GM10847 (cell line): ENCODE results near the gene RPS23.

Experiments used
- POLR2A ChIP-seq: IDR thresholded peaks from 2 replicates; pipeline ENCODE4 v1.6.1; 2011; ENCODE audit not compliant: insufficient read length; ENCODE audit errors: extremely low read depth

The RPS23 gene

GRCh38 chr5:82277987-82278710 lies at the start of gene RPS23:
Gene RPS23, minus strand, starts transcription at chr5:82278354. Its CDS starts 31 bp downstream, at chr5:82278323.
- peak; percentile 95 for TF ChIP-seq POLR2A

DNA sequence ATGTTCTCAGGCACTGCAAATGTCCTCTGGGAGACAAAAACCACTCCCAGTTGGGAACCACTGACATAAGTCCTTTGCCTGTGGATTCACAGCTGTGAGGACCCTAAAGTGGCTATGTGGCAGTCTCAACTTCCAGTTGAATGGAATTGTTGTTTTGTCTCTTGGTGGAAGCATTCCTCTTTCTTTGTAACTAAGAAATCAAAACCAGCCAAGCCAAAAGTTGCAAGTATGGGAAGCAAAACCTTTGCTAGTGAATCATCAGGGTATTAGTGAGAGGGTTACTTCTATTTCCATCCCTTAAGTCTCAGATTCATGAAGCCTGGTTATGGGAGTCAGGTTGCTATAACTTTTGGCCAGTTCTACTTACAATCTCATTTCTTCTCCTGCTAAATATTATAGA lies 49.8 kb upstream of the RPS23 start:
- no peak for TF ChIP-seq POLR2A

DNA sequence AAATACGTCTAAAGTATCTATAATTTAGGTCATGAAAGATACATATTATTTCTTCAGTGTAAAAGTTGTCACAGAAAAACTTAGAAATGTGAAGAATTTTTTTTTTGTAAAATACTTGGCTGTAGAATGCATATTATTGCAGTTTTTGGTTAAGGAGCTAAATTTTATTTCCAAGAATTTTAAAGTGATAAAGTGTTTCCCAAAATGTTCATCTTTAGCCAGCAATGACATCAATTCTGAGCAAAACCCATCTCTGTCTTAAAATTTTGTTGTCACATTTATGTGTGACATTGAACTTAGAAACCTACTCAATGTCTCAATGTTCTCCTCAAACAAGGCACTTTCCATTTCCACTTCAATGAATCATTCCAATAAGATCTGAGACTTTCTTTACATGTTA lies 47.8 kb upstream of the RPS23 start:
- TF ChIP-seq POLR2A, result no peak

GRCh38 chr5:82325155-82325554 lies 47.0 kb upstream of the RPS23 start:
- TF ChIP-seq POLR2A, result no peak

DNA sequence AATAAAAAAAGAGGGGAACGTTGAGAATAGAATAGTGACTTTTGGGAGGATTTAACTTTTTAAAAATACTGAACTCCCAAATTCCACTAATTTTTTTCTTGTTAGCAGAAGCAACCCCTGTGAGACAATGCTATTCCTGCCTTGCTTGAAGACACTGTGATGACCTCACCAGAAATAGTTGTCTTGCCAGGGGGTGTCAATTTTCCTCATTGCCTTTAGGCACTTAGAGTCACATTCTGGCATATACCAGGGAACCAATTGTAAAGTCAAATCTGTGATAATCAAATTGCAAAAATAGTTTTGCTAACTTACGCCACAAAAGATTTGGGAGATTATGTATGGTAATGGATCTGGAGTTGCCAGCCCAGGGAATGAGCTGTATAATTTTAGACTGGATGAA lies 42.8 kb upstream of the RPS23 start:
- TF ChIP-seq POLR2A, result no peak

- no peak for TF ChIP-seq POLR2A
Measured at GRCh38 chr5:82319651-82320376, 41.7 kb upstream of the RPS23 start.

- no peak for TF ChIP-seq POLR2A
Measured at GRCh38 chr5:82319192-82319591, 41.0 kb upstream of the RPS23 start.

- no peak for TF ChIP-seq POLR2A
Measured at GRCh38 chr5:82314964-82315758, 37.0 kb upstream of the RPS23 start.

DNA sequence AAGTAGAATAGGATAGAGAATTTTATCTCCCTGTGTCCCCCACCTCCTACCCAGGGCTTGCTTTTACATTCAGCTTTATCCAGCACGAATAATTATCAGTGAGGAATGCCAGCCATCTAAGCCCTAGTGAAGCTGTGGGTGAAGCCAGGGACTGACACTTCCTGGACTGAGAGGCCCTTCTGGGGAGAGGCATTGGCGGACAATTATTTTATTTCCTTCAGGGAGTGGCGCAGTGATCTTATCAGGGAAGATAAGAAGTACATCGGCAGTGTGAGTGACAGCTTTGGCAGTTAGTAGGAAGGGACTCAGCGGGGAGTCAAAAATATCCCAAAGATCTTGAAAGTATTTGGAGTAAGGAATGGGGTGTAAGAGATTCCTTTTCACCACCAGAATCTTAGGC lies 34.9 kb upstream of the RPS23 start:
- no peak for TF ChIP-seq POLR2A

DNA sequence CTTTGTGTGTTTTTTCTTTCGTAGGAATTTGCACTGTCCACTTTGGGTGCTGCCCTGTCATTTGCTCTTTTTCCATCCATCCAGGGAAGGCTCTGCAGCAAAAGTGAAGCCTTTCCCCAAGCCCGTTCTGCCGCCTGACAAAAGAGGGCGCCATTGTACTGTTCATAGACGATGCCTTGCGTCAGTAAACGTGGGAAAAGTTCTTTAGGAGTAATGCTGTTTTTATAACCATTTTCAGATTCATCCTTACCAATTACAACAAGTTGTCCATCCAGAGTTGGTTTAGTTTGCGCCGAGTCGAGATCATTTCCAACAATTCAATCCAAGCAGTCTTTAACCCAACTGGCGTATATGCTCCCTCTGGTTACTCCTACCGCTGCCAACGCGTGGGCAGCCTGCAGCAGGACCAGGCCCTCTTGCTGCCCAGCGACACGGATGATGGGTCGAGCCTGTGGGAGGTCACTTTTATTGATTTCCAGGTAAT lies 34.3 kb upstream of the RPS23 start:
- TF ChIP-seq POLR2A, result no peak

DNA sequence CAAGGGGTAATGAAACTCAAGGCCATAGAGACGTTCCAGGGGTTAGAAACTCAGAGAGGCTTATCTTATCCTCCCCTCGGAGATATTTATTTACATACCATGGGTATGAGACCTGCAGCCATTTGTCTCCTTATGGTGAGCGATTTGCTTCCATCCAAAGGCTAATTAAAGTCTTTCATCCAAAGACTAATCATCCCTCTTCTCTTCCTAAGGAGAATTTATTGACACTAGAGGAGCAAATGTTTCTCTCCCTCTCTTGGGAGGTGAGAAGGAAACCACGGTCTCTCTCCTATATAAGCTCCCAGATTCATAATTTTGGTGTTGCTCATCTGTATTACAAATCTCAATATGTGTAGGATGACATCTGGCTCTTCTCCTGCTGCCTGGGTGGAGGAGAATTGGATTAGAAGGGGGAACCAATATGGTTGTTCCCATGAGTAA lies 31.0 kb upstream of the RPS23 start:
- TF ChIP-seq POLR2A, result no peak

DNA sequence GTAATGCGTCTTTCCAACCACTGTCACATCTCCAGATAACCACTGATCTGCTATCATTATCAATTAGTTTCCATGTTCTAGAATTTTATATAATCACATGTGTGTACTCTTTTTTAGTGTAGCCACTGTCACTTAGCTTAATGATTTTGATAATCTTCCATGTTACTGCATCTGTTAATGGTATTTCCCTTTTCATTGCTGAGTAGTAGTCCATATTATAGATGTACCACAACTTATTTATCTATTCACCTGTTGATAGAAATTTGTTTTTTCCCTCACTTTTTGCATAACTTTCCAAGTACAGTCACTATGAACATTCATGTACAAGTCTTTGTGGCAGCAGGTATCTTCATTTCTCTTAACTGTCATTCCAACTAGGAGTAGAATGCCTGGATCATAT lies 30.3 kb upstream of the RPS23 start:
- TF ChIP-seq POLR2A, result no peak

GRCh38 chr5:82307451-82307850 lies 29.3 kb upstream of the RPS23 start:
- TF ChIP-seq POLR2A, result no peak

DNA sequence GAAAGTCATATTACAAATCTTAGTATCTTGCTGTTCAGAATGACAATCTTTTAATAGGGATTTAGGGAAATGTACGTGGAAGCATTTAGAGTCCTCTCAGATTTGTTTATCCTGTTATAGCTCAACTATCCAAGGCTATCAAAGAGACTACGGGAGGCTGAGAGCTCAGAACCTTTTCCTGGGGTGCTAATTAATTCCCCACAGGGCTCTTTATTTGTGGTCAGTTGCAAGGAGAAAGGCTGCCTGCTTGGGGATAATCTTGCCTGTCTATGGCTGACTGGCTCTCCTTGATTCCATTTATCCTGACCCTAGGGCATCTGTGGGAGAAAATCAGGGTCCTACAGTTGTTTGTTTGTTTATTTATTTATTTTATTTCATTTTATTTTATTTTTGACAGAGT lies 28.0 kb upstream of the RPS23 start:
- no peak for TF ChIP-seq POLR2A

- TF ChIP-seq POLR2A, result no peak
Measured at GRCh38 chr5:82301190-82301589, 23.0 kb upstream of the RPS23 start.

GRCh38 chr5:82298668-82299067 lies 20.5 kb upstream of the RPS23 start:
- no peak for TF ChIP-seq POLR2A

GRCh38 chr5:82297711-82298110 lies 19.6 kb upstream of the RPS23 start:
- TF ChIP-seq POLR2A, result no peak
